C4-2B (cell line): Measurements from ENCODE around the gene TGFB3.

Source experiments
- ZFX ChIP-seq: fragments of 450-650 bp; IDR thresholded peaks from 2 replicates; pipeline ENCODE4 v1.6.1; 2017
- TF ChIP-seq, protein P1 (sequence below): fragments of 450-650 bp; conservative IDR thresholded peaks from 2 replicates; pipeline ENCODE4 v1.5.1; 2017; ENCODE audit warnings: mild to moderate bottlenecking

DNA sequence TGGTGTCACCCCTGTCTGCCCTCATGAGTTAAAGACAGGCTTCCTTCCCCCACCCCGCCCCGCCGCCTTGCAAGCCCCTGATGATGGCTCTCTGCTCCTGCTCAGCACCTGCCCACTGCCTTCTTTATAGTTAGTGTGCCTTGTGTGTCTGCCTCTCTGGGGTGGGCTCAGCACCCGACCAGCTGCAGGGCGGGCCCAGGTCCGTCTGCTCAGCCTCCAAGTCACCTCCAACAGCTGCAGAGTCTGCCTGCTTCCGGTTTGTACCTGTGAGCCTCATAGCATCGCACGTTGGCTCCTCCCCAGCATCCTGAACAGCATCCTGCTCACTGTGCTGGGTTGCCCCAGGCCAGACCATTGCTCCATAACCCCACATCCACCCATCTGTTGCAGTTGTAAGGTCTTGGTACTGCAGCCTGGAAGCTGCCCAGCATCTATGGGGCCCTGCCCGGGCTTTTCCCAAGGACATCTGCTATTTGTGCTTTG, 3.5 kb downstream of the TGFB3 start:
- TF ChIP-seq, protein P1, sequence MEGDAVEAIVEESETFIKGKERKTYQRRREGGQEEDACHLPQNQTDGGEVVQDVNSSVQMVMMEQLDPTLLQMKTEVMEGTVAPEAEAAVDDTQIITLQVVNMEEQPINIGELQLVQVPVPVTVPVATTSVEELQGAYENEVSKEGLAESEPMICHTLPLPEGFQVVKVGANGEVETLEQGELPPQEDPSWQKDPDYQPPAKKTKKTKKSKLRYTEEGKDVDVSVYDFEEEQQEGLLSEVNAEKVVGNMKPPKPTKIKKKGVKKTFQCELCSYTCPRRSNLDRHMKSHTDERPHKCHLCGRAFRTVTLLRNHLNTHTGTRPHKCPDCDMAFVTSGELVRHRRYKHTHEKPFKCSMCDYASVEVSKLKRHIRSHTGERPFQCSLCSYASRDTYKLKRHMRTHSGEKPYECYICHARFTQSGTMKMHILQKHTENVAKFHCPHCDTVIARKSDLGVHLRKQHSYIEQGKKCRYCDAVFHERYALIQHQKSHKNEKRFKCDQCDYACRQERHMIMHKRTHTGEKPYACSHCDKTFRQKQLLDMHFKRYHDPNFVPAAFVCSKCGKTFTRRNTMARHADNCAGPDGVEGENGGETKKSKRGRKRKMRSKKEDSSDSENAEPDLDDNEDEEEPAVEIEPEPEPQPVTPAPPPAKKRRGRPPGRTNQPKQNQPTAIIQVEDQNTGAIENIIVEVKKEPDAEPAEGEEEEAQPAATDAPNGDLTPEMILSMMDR: no peak
- TF ChIP-seq ZFX: no peak
